Effector memory CD4-positive, alpha-beta T cell (primary cell): ENCODE data around the gene ZNF660.

Experiments
- DNase-seq, 3 donors: peaks; one replicate each; pipeline ENCODE4 v3.0.0-alpha.2; 2020
- H3K27ac ChIP-seq: 2 replicates; pipeline ENCODE4 v1.7.0; 2013; ENCODE audit warnings: mild to moderate bottlenecking, low read length, moderate library complexity; ENCODE audit not compliant: insufficient read depth, poor library complexity, severe bottlenecking
- H3K27me3 ChIP-seq: replicated peaks from 2 replicates; pipeline ENCODE4 v1.7.0; 2013; ENCODE audit warnings: mild to moderate bottlenecking, low read length; ENCODE audit not compliant: insufficient read depth, control insufficient read depth, poor library complexity, severe bottlenecking
- H3K36me3 ChIP-seq: 2 replicates; pipeline ENCODE4 v1.7.0; 2013; ENCODE audit warnings: mild to moderate bottlenecking, low read length, moderate library complexity; ENCODE audit not compliant: control insufficient read depth, insufficient read depth
- H3K4me1 ChIP-seq: 2 replicates; pipeline ENCODE4 v1.7.0; 2013; ENCODE audit warnings: low read length, mild to moderate bottlenecking; ENCODE audit not compliant: control insufficient read depth, insufficient read depth, poor library complexity, severe bottlenecking
- H3K4me3 ChIP-seq: 2 replicates; pipeline ENCODE4 v1.7.0; 2013; ENCODE audit warnings: low read length, low read depth, mild to moderate bottlenecking; ENCODE audit not compliant: insufficient read depth, poor library complexity, severe bottlenecking
- H3K9me3 ChIP-seq: 2 replicates; pipeline ENCODE4 v1.7.0; 2013; ENCODE audit warnings: mild to moderate bottlenecking, low read length, moderate library complexity; ENCODE audit not compliant: control insufficient read depth

Gene ZNF660

DNA sequence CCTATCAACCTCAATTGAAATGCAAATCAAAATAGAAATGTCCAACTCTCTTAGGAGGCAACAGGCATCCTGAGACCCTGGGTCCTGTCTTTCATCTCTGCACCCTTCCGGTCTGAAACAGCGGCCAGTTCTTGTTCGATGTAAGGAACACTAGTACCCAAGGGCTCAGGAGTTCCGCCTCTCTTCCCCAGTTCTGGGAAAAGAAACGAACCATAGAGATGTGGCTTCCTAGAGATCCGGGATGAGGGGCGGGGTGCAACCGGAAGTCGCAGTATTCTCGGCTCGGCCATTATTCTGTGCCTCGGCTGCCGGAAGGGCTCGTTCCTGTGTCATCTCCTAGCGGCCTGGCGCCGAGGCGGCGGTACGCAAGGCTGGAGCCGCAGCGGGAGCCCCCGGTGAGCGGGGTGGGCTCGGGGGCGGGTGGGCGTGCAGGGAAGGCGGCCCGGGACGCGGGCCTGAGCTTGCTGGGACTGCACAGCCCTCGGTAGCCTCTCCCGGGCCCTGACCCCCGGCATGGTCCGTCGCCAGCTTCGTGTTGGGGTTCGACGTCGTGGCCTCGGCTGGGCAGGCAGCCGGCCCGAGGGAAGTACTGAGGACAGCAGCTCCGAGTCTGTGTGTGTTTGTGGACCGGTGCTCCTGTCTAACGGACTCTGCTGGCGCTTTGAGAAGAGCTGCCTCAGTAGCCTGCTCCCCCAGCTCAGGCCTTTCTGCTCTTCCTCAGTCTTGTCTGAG, 40.2 kb downstream of the ZNF660 start, which contains the start of gene ZNF197:
Gene ZNF197, plus strand, starts transcription at position 288 of the 732 bp plus-strand sequence. CDS start 4,119 bp downstream, outside the sequence.
- H3K9me3 ChIP-seq: no peaks in the 10 kb centered on the region
- peaks cover 6% of the 10 kb centered on the region for H3K36me3 ChIP-seq
- H3K4me3 ChIP-seq: peak within 1 kb of the TSS; percentile 69
- peaks cover 3% of the 10 kb centered on the region for H3K4me1 ChIP-seq
- peak in 2 of 3 donors; percentile 2 to 8 for DNase-seq
- H3K27ac ChIP-seq: peak within 1 kb of the TSS; percentile 43
- H3K27me3 ChIP-seq: no peaks in the 10 kb centered on the region

GRCh38 chr3:44628716-44629115, 44.0 kb downstream of the ZNF660 start:
- H3K4me3 ChIP-seq: no peak overlapping the region
- no peak for DNase-seq
- peaks cover 3% of the 10 kb centered on the region for H3K4me1 ChIP-seq
- no peaks in the 10 kb centered on the region for H3K27me3 ChIP-seq
- no peaks in the 10 kb centered on the region for H3K9me3 ChIP-seq
- no peak overlapping the region for H3K27ac ChIP-seq
- peaks cover 25% of the 10 kb centered on the region for H3K36me3 ChIP-seq

DNA sequence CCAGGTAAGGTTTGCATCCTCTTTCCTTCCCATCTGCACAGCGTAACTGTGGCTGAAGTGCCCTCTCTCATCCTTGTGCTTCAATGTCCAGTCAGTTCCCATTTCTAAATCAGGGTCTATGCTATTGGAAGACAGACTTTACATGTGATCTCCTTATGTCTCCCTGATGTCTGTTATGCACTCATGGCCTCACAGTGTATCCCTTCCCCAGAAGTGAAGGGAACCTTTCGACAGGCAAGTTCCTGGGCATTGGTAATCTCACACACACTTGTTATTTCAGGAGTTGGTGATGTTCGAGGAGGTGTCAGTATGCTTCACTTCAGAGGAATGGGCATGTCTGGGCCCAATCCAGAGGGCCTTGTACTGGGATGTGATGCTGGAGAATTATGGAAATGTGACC, 47.4 kb downstream of the ZNF660 start:
- Histone ChIP-seq H3K27me3 (no peaks in the 10 kb centered on the region), H3K27ac (no peak overlapping the region), H3K9me3 (no peaks in the 10 kb centered on the region), H3K4me1 (no peaks in the 10 kb centered on the region), H3K36me3 (peaks cover 54% of the 10 kb centered on the region), H3K4me3 (no peak overlapping the region)
- DNase-seq: no peak

DNA sequence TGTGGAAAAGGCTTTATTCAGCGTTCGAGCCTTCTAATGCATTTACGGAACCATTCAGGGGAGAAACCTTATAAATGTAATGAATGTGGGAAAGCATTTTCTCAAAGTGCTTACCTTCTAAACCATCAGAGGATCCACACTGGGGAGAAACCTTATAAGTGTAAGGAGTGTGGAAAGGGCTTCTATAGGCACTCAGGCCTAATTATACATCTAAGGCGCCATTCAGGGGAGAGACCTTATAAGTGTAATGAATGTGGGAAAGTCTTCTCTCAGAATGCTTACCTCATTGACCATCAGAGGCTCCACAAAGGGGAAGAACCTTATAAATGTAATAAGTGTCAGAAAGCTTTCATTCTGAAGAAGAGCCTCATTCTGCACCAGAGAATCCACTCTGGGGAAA, 57.6 kb downstream of the ZNF660 start:
- peaks cover 58% of the 10 kb centered on the region for H3K36me3 ChIP-seq
- no peak overlapping the region for H3K4me3 ChIP-seq
- H3K27me3 ChIP-seq: no peaks in the 10 kb centered on the region
- no peak overlapping the region for H3K27ac ChIP-seq
- no peak for DNase-seq
- H3K9me3 ChIP-seq: peaks cover 38% of the 10 kb centered on the region
- no peaks in the 10 kb centered on the region for H3K4me1 ChIP-seq

- Histone ChIP-seq H3K36me3 (peaks cover 52% of the 10 kb centered on the region), H3K27me3 (no peaks in the 10 kb centered on the region), H3K4me1 (no peaks in the 10 kb centered on the region), H3K9me3 (peaks cover 38% of the 10 kb centered on the region), H3K27ac (no peak overlapping the region), H3K4me3 (no peak overlapping the region)
- DNase-seq: no peak
These were observed 58.3 kb downstream of the ZNF660 start for GRCh38 chr3:44643024-44643423.

GRCh38 chr3:44647771-44648170, 63.0 kb downstream of the ZNF660 start:
- DNase-seq: no peak
- Histone ChIP-seq H3K27ac (no peak overlapping the region), H3K4me3 (no peak overlapping the region), H3K36me3 (peaks cover 6% of the 10 kb centered on the region), H3K9me3 (peaks cover 12% of the 10 kb centered on the region), H3K27me3 (no peaks in the 10 kb centered on the region), H3K4me1 (no peaks in the 10 kb centered on the region)

- DNase-seq: no peak
These were observed 63.9 kb downstream of the ZNF660 start, which contains the start of gene ZNF35 for GRCh38 chr3:44648564-44649229. Gene ZNF35, plus strand, starts transcription at chr3:44648732. Its CDS starts 2,336 bp downstream, at chr3:44651068.

More at GRCh38 chr3:44648564-44649229, 63.9 kb downstream of the ZNF660 start, which contains the start of gene ZNF35:
- Histone ChIP-seq H3K36me3 (peaks cover 8% of the 10 kb centered on the region), H3K27me3 (no peaks in the 10 kb centered on the region), H3K27ac (no peak within 1 kb of the TSS), H3K4me3 (peak within 1 kb of the TSS; percentile 67), H3K4me1 (no peaks in the 10 kb centered on the region), H3K9me3 (peaks cover 4% of the 10 kb centered on the region)
